Ovary (tissue), 9 donors: ENCODE results near the gene HNF1A. TPM values are rescaled to one million over a fixed set of nuclear protein-coding genes. Genes with fewer than 3 reads are reported as not detected.

Experiments
- DNase-seq, 5 donors: peaks; one replicate each; pipeline ENCODE4 v3.0.0-alpha.2; 2019 to 2020
- H3K27ac ChIP-seq, 2 donors: fragments of 200-600 bp; one replicate each; pipeline versions ENCODE4 v1.5.1 to v1.8.0; 2019 to 2022
- H3K27me3 ChIP-seq: fragments of 200-600 bp; one replicate; pipeline ENCODE4 v1.8.0; 2022
- H3K36me3 ChIP-seq: fragments of 200-600 bp; sonication (generic); one replicate; pipeline ENCODE4 v1.5.1; 2019
- H3K4me1 ChIP-seq: one replicate; pipeline ENCODE4 v1.8.1; 2013; ENCODE audit warnings: mild to moderate bottlenecking, moderate library complexity; ENCODE audit not compliant: insufficient read depth
- H3K4me3 ChIP-seq: fragments of 200-600 bp; sonication (generic); one replicate; pipeline ENCODE4 v1.5.1; 2017
- H3K9me3 ChIP-seq, 2 donors: fragments of 200-600 bp in 1 of 2; sonication (generic) in 1 of 2; one replicate each; pipeline versions ENCODE4 v1.5.1 to v1.8.1; 2013 to 2019; ENCODE audit warnings: mild to moderate bottlenecking in 1 of 2, moderate library complexity in 1 of 2
- CTCF ChIP-seq, 3 donors: fragments of 450-650 bp in 2 of 3; fragments of 200-600 bp in 1 of 3; IDR thresholded peaks; one replicate each; pipeline versions ENCODE4 v1.5.1 to v1.8.0; 2016 to 2022; ENCODE audit warnings: antibody characterized with exemption in 3 of 3, mild to moderate bottlenecking in 1 of 3
- EP300 ChIP-seq: sonication (generic); formaldehyde crosslinking; IDR thresholded peaks from one replicate; pipeline ENCODE4 v1.6.1; 2017; ENCODE audit warnings: antibody characterized with exemption
- POLR2A ChIP-seq: fragments of 450-650 bp; IDR thresholded peaks from one replicate; pipeline ENCODE4 v1.6.1; 2017; ENCODE audit warnings: antibody characterized with exemption, mild to moderate bottlenecking, moderate library complexity
- WGBS, 3 donors: extraction: QIAGEN DNeasy Blood & Tissue Kit in 1 of 3; methylation state at CpG; one replicate each; pipeline versions ENCODE4 v1.1.5 to v1.1.7; 2013 to 2017; 5-methylcytosine and 5-hydroxymethylcytosine counted together
- intact Hi-C, 4 donors: fragments of 100-400 bp; cut with DNase I; formaldehyde crosslinking; loops; one replicate each; pipeline versions ENCODE4 v1.11.0 to v1.15.1; 2022 to 2023
- polyA plus RNA-seq, 2 donors: library from polyadenylated mRNA; stranded (reverse); fragments of 200-250 nt in 1 of 2; fragments of 350-450 nt in 1 of 2; fragmentation: Illumina TruSeq in 1 of 2; extraction: RNeasy Lipid Tissue Mini Kit (QIAGEN cat#74804) in 1 of 2; gene quantifications; one replicate each; pipeline ENCODE4 v1.2.3, GENCODE V29; 2013 to 2014
- total RNA-seq, 7 donors: library from RNA; depleted of rRNA in 2 of 7; stranded (reverse); fragments of >200 nt in 2 of 7; fragmentation: NEBNext Ultra II Directional in 3 of 7; extraction: Animal tissue kit (Norgen Biotek cat#: 25700) in 3 of 7; gene quantifications; one replicate each; pipeline versions ENCODE4 v1.1.0 to v1.2.4, GENCODE V29; 2016 to 2023
- donor health status: DM: no; HTN: no; CAD: no; lungs with moderate emphysema.
- donor health status: DM: no; HTN: no; CAD: no.
- donor health status: Bipolar disorder and iron deficiency.
- donor health status: DM: yes; HTN: yes; CAD: no.
- donor health status: DM: no; HTN: no; CAD: no.
- donor health status: DM: yes; HTN: yes; CAD: no.

HNF1A gene
- total and polyA plus RNA-seq, 9 donors = 0.10 to 1.4 (median 0.17) TPM; not detected in 5

DNA sequence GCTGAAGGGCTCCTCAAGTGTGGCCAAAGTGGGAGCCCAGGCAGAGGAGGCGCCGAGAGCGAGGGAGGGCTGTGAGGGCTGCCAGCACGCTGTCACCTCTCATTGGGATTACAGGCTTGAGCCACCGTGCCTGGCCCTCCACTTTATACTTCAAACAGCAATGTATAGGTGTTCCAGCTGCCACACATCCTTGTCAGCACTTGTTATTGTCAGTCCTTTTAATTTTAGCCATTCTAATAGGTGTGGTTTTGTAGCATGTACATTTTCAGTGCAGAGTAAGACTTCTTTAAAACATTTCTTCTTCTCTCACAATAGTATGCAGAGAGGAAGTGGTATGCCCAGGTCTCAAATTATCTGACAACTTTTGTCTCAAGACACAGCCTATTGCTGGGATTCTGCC lies 27.5 kb upstream of the HNF1A start:
- DNase-seq = no peak
- Histone ChIP-seq H3K27ac (no peak overlapping the region), H3K4me3 (no peak overlapping the region), H3K27me3 (no peaks in the 10 kb centered on the region), H3K4me1 (no peaks in the 10 kb centered on the region), H3K9me3 (no peaks in the 10 kb centered on the region), H3K36me3 (no peaks in the 10 kb centered on the region)
- TF ChIP-seq POLR2A (no peak), EP300 (no peak), CTCF (IDR thresholded peaks at IDR 0.05) (no peak)
- WGBS, 3 donors = 93 to 99% (median 93%) methylated on average over 5 of the region's 5 CpGs
- intact Hi-C loops = no loop called here

GRCh38 chr12:120955232-120955631 lies 23.1 kb upstream of the HNF1A start:
- Histone ChIP-seq H3K36me3 (no peaks in the 10 kb centered on the region), H3K4me3 (no peak overlapping the region), H3K27ac (no peak overlapping the region), H3K27me3 (no peaks in the 10 kb centered on the region), H3K4me1 (no peaks in the 10 kb centered on the region), H3K9me3 (no peaks in the 10 kb centered on the region)
- TF ChIP-seq EP300 (no peak), CTCF (IDR thresholded peaks at IDR 0.05) (no peak)
- intact Hi-C loops = no loop called here
- 77 to 81% (median 78%) methylated on average over 4 of the region's 4 CpGs for WGBS, 3 donors
- DNase-seq = no peak

DNA sequence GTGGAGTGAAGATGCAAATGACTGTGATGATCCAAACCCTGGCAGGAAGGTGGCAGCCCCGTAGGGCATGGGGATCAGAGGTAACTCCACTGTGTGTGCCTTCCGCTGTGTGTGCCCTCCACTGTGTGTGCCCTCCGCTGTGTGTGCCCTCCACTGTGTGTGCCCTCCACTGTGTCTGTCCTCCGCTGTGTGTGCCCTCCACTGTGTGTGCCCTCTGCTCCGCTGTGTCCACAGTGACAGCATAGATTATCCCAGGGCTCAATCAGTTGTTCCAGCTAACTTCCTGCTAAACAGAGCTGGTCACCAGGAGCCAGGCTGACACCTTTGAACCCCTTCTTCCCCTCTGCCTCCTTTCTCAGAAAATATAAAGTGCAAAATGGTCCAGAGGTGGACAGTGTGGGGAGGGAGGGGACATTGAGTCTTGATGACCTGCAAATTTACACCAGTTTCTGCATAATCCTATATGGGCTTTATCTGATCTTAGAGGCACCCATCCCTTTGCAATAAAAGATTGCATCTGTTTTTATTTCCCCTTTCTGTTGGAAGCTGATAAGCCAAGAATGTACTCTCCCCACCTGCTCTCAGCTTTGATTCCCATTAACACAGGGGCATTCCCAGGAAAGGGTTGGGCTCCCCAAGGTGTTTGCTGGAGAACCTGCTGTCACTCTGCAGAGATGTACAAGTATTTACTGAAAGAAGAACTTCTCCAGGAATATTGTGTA lies 21.6 kb upstream of the HNF1A start:
- intact Hi-C loops = no loop called here
- no peaks in the 10 kb centered on the region for H3K36me3 ChIP-seq
- 71 to 89% (median 85%) methylated on average over 5 of the region's 5 CpGs for WGBS, 3 donors
- H3K4me1 ChIP-seq = no peaks in the 10 kb centered on the region
- no peaks in the 10 kb centered on the region for H3K9me3 ChIP-seq
- no peak overlapping the region for H3K27ac ChIP-seq
- DNase-seq = no peak
- no peaks in the 10 kb centered on the region for H3K27me3 ChIP-seq
- no peak overlapping the region for H3K4me3 ChIP-seq
- TF ChIP-seq CTCF (IDR thresholded peaks at IDR 0.05) = no peak
- TF ChIP-seq EP300 = no peak
- no peak for TF ChIP-seq POLR2A

DNA sequence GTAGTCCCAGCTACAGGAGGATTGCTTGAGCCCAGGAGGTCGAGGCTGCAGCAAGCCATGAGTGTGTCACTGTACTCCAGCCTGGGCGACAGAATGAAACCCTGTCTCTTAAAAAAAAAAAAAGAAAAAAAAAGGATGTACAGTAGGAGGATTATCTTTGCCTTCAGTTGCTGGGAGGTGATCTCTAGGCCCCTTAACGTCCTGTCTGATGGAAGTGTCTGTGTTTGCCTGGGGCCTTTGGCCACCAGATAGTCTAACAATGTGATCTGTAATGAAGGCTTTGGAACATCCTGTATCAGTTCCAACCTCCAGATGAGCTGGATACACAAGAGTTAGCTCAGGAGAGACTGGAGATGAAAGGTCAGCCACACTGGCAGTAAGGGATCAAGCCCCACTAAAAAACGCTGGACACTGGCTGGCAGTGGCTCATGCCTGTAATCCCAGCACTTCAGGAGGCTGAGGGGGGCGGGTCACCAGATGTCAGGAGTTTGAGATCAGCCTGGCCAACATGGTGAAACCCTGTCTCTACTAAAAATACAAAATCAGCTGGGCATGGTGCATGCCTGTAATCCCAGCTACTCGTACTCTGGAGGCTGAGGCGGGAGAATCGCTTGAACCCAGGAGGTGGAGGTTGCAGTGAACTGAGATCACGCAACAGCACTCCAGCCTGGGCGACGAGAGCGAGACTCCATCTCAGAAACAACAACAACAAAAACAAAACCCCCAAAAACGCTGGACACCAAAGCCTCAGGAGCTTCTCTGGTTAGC lies 19.0 kb upstream of the HNF1A start:
- Histone ChIP-seq H3K4me3 (no peak overlapping the region), H3K27ac (no peak overlapping the region), H3K4me1 (no peaks in the 10 kb centered on the region), H3K9me3 (no peaks in the 10 kb centered on the region), H3K36me3 (no peaks in the 10 kb centered on the region), H3K27me3 (no peaks in the 10 kb centered on the region)
- intact Hi-C loops = no loop called here
- no peak for DNase-seq
- no peak for TF ChIP-seq POLR2A
- no peak for TF ChIP-seq EP300
- TF ChIP-seq CTCF (IDR thresholded peaks at IDR 0.05) = no peak
- 73 to 76% (median 74%) methylated on average over 13 of the region's 13 CpGs for WGBS, 3 donors
